DOHH2 (cell line): Measurements from ENCODE around the gene EXOSC9.

Experiments
- H3F3A ChIP-seq: fragments of 200-600 bp; sonication (generic), shearing (Covaris generic); 2 replicates; pipeline ENCODE4 v1.6.0; 2016; ENCODE audit warnings: antibody characterized with exemption, mild to moderate bottlenecking; ENCODE audit not compliant: control insufficient read depth, insufficient read depth
- H3K27ac ChIP-seq: fragments of 200-600 bp; sonication (generic); 2 replicates; pipeline ENCODE4 v1.5.1; 2014; ENCODE audit warnings: low read depth, mild to moderate bottlenecking, low read length, moderate library complexity
- H3K27me3 ChIP-seq: fragments of 200-600 bp; sonication (generic); 2 replicates; pipeline ENCODE4 v1.6.1; 2014; ENCODE audit warnings: mild to moderate bottlenecking, low read length, mixed read lengths; ENCODE audit not compliant: control insufficient read depth
- H3K36me3 ChIP-seq: fragments of 200-600 bp; sonication (generic); 2 replicates; pipeline ENCODE4 v1.6.1; 2014; ENCODE audit warnings: mild to moderate bottlenecking, low read length, moderate library complexity, mixed read lengths; ENCODE audit not compliant: control insufficient read depth
- H3K4me1 ChIP-seq: fragments of 200-600 bp; sonication (generic); 2 replicates; pipeline ENCODE4 v1.6.1; 2014; ENCODE audit warnings: mild to moderate bottlenecking, low read length, mixed read lengths; ENCODE audit not compliant: control insufficient read depth
- H3K4me2 ChIP-seq: fragments of 200-600 bp; sonication (generic); 2 replicates; pipeline ENCODE4 v1.6.0; 2014; ENCODE audit warnings: mild to moderate bottlenecking, low read length, moderate library complexity
- H3K4me3 ChIP-seq: fragments of 200-600 bp; sonication (generic); 2 replicates; pipeline ENCODE4 v1.5.1; 2014; ENCODE audit warnings: mild to moderate bottlenecking, low read length, mixed read lengths
- H3K79me2 ChIP-seq: fragments of 200-600 bp; sonication (generic); 2 replicates; pipeline ENCODE4 v1.6.1; 2014; ENCODE audit warnings: mild to moderate bottlenecking, low read length, mixed read lengths; ENCODE audit not compliant: control insufficient read depth
- H3K9me2 ChIP-seq: fragments of 200-600 bp; sonication (generic); replicated peaks from 2 replicates; pipeline ENCODE4 v1.6.1; 2014; ENCODE audit warnings: mild to moderate bottlenecking, low read length, mixed read lengths; ENCODE audit not compliant: control insufficient read depth
- H3K9me3 ChIP-seq: fragments of 200-600 bp; sonication (generic); 2 replicates; pipeline ENCODE4 v1.6.1; 2014; ENCODE audit warnings: antibody characterized with exemption, low read length, mixed read lengths; ENCODE audit not compliant: control insufficient read depth, insufficient read depth
- H4K20me1 ChIP-seq: fragments of 200-600 bp; sonication (generic); 2 replicates; pipeline ENCODE4 v1.6.0; 2014; ENCODE audit warnings: low read depth, mild to moderate bottlenecking, antibody characterized with exemption, low read length, moderate library complexity; ENCODE audit not compliant: control insufficient read depth, insufficient read depth
- CTCF ChIP-seq: fragments of 200-600 bp; sonication (generic); IDR thresholded peaks from one replicate; pipeline ENCODE4 v1.5.1; 2014; ENCODE audit warnings: antibody characterized with exemption, mild to moderate bottlenecking, low read depth, low read length; ENCODE audit not compliant: poor library complexity, severe bottlenecking
- EZH2phosphoT487 ChIP-seq: fragments of 200-600 bp; sonication (generic); IDR thresholded peaks from 2 replicates; pipeline ENCODE4 v1.6.1; 2017; ENCODE audit warnings: borderline replicate concordance, mild to moderate bottlenecking, antibody characterized with exemption, low read length, moderate library complexity, mixed read lengths

EXOSC9 gene

GRCh38 chr4:121794505-121795188 lies 6.5 kb upstream of the EXOSC9 start:
- Histone ChIP-seq H3K4me1 (peaks cover 17% of the 10 kb centered on the region), H3K4me2 (no peak overlapping the region), H3K4me3 (no peak overlapping the region), H4K20me1 (no peaks in the 10 kb centered on the region), H3F3A (no peaks in the 10 kb centered on the region), H3K27ac (no peak overlapping the region), H3K36me3 (no peaks in the 10 kb centered on the region), H3K27me3 (peaks cover 7% of the 10 kb centered on the region), H3K9me2 (no peaks in the 10 kb centered on the region), H3K79me2 (no peaks in the 10 kb centered on the region), H3K9me3 (no peaks in the 10 kb centered on the region)
- TF ChIP-seq EZH2phosphoT487 (no peak), CTCF (no peak)

- H3F3A ChIP-seq = peaks cover 11% of the 10 kb centered on the region
- H3K79me2 ChIP-seq = peaks cover 2% of the 10 kb centered on the region
- H3K4me1 ChIP-seq = peaks cover 26% of the 10 kb centered on the region
- H3K9me3 ChIP-seq = no peaks in the 10 kb centered on the region
- H4K20me1 ChIP-seq = no peaks in the 10 kb centered on the region
- H3K27ac ChIP-seq = no peak overlapping the region
- no peaks in the 10 kb centered on the region; the same call in 1 of the 2 replicates for H3K27me3 ChIP-seq
- peaks cover under 1% of the 10 kb centered on the region; the same call in 1 of the 2 replicates for H3K36me3 ChIP-seq
- no peaks in the 10 kb centered on the region for H3K9me2 ChIP-seq
- H3K4me2 ChIP-seq = no peak overlapping the region
- no peak for TF ChIP-seq EZH2phosphoT487
- TF ChIP-seq CTCF = no peak
- H3K4me3 ChIP-seq = no peak overlapping the region
Observed at GRCh38 chr4:121796283-121796682, 4.8 kb upstream of the EXOSC9 start.

- Histone ChIP-seq H4K20me1 (no peaks in the 10 kb centered on the region), H3K9me3 (no peaks in the 10 kb centered on the region), H3K4me1 (peaks cover 37% of the 10 kb centered on the region), H3K79me2 (peaks cover 32% of the 10 kb centered on the region), H3K27me3 (no peaks in the 10 kb centered on the region; the same call in 1 of the 2 replicates), H3K27ac (peak overlapping the region; percentile 94), H3F3A (peaks cover 11% of the 10 kb centered on the region), H3K9me2 (no peaks in the 10 kb centered on the region), H3K4me3 (peak overlapping the region; percentile 88), H3K4me2 (peak overlapping the region; percentile 65), H3K36me3 (peaks cover 28% of the 10 kb centered on the region)
- TF ChIP-seq EZH2phosphoT487 (no peak), CTCF (no peak)
Observed at GRCh38 chr4:121799208-121799823, 1.8 kb upstream of the EXOSC9 start.
